IPS-15b (cell line): ENCODE results near the gene RBM42.

Experiments
- H3K27me3 ChIP-seq: one replicate; pipeline ENCODE4 v1.6.1; 2013; ENCODE audit warnings: low read length; ENCODE audit not compliant: control insufficient read depth, insufficient read depth
- H3K36me3 ChIP-seq: one replicate; pipeline ENCODE4 v1.6.1; 2013; ENCODE audit warnings: low read length; ENCODE audit not compliant: control insufficient read depth, insufficient read depth
- H3K4me1 ChIP-seq: one replicate; pipeline ENCODE4 v1.6.1; 2013; ENCODE audit warnings: mild to moderate bottlenecking, low read length; ENCODE audit not compliant: control insufficient read depth, insufficient read depth
- H3K4me3 ChIP-seq: one replicate; pipeline ENCODE4 v1.5.1; 2013; ENCODE audit warnings: low read depth, low read length
- H3K9ac ChIP-seq: one replicate; pipeline ENCODE4 v1.6.1; 2013; ENCODE audit warnings: low read depth, mild to moderate bottlenecking, low read length
- H3K9me3 ChIP-seq: one replicate; pipeline ENCODE4 v1.6.1; 2013; ENCODE audit warnings: mild to moderate bottlenecking, low read length; ENCODE audit not compliant: control insufficient read depth, insufficient read depth

Gene RBM42

DNA sequence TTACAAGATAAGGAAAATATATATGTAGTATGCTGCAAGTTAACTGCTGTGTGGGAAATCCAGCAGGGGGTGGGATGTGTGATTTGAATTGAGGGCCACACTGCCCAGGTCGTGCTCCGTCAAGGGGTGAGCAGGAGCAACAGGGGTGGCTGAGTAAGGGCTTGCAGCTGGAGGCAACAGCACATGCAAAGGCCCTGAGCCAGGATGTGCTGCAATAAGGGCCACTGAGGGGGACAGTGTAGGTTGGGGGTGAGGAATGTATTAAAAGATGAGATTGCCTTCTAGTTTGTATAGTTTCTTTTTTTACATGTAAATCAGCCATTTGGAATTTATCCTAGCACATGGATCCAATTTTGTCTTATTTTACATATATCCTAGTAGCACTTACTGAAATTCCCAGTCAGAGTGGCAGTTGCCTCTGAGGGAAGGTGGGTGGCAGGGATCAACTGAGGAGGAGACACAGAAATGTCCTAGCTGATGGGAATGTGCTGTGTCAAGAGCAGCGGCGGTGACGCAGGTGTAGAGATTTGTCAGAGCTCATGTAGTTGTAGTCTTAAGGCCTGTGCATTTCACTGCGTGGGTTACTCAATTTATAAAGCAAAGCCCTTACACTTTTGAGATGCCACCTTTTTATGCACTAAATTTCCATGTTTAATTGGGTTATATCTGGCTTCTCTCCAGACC, 5.4 kb upstream of the RBM42 start:
- Histone ChIP-seq H3K36me3 (peaks cover 9% of the 10 kb centered on the region), H3K9ac (no peak overlapping the region), H3K9me3 (no peaks in the 10 kb centered on the region)

DNA sequence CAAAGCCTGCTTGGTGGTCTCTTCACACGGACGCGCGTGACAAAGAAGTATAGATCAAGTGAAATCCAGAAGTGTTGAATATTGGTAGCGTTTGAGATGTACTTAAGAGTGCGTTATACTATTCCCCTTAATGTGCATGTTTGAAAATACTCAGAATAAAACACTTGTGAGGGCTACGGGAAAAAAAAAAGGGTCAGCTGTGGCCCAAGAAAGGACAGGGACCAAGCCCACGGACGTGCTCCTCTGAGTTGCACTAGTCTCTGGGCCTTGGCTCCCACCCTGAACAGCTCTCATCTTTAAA, 622 bp upstream of the RBM42 start:
- peak overlapping the region; percentile 80 for H3K4me3 ChIP-seq
- H3K36me3 ChIP-seq, result peaks cover 25% of the 10 kb centered on the region
- H3K9ac ChIP-seq, result peak overlapping the region; percentile 70
- no peaks in the 10 kb centered on the region for H3K4me1 ChIP-seq
- no peaks in the 10 kb centered on the region for H3K27me3 ChIP-seq
- no peaks in the 10 kb centered on the region for H3K9me3 ChIP-seq

More for the DNA sequence above, 5.4 kb upstream of the RBM42 start:
- no peaks in the 10 kb centered on the region for H3K27me3 ChIP-seq
- H3K4me3 ChIP-seq, result no peak overlapping the region
- no peaks in the 10 kb centered on the region for H3K4me1 ChIP-seq

DNA sequence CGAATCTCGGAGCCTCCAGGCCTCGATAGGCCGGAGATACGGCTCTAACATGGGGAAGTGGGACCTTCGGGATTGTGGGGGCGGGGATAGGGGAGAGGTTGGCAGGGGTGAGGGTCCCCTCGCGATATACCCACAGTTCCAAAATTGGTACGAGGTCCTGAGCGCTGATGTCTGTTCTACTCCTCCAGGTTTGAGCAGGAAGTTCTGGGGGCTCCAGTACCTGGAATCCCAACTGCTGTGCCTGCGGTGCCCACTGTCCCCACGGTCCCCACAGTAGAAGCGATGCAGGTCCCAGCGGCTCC, 447 bp downstream of the RBM42 start:
- Histone ChIP-seq H3K4me3 (peak overlapping the region; percentile 84), H3K9ac (peak overlapping the region; percentile 70), H3K4me1 (no peaks in the 10 kb centered on the region), H3K27me3 (no peaks in the 10 kb centered on the region), H3K9me3 (no peaks in the 10 kb centered on the region), H3K36me3 (peaks cover 28% of the 10 kb centered on the region)

GRCh38 chr19:35633727-35634440, 5.0 kb downstream of the RBM42 start:
- Histone ChIP-seq H3K4me3 (no peak overlapping the region), H3K9ac (no peak overlapping the region), H3K27me3 (no peaks in the 10 kb centered on the region), H3K4me1 (no peaks in the 10 kb centered on the region), H3K36me3 (peaks cover 48% of the 10 kb centered on the region), H3K9me3 (no peaks in the 10 kb centered on the region)

GRCh38 chr19:35636651-35637050, 7.8 kb downstream of the RBM42 start:
- no peak overlapping the region for H3K9ac ChIP-seq
- H3K36me3 ChIP-seq, result peaks cover 40% of the 10 kb centered on the region
- no peaks in the 10 kb centered on the region for H3K9me3 ChIP-seq
- peaks cover 4% of the 10 kb centered on the region for H3K4me1 ChIP-seq
- no peaks in the 10 kb centered on the region for H3K27me3 ChIP-seq
- no peak overlapping the region for H3K4me3 ChIP-seq

DNA sequence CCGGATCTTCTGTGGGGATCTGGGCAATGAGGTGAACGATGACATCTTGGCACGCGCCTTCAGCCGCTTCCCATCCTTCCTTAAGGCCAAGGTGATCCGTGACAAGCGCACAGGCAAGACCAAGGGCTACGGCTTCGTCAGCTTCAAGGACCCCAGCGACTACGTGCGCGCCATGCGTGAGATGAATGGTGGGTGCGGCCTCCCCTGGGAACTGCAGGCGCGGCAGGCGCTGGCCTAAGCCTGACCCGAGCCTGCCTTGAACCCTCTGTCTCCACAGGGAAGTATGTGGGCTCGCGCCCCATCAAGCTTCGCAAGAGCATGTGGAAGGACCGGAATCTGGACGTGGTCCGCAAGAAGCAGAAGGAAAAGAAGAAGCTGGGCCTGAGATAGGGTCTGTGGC, 8.3 kb downstream of the RBM42 start:
- Histone ChIP-seq H3K9me3 (no peaks in the 10 kb centered on the region), H3K4me1 (peaks cover 6% of the 10 kb centered on the region), H3K4me3 (no peak overlapping the region), H3K36me3 (peaks cover 35% of the 10 kb centered on the region), H3K9ac (no peak overlapping the region), H3K27me3 (peaks cover 2% of the 10 kb centered on the region)

DNA sequence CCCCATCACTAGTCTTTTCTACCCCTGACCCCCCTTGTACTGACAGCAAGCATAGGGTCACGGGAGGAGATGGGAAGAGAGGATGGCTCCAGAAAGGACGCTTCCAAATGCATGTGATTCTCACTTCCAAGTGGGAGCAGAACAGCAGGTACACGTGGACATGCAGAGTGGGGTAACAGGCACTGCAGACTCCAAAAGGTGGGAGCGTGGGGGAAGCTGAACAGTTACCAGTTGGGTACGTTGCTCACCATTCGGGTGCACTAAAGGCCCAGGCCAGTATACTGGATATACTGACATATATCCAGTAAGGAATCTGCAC, 10.4 kb downstream of the RBM42 start:
- Histone ChIP-seq H3K27me3 (peaks cover 9% of the 10 kb centered on the region), H3K9ac (no peak overlapping the region), H3K4me3 (no peak overlapping the region), H3K36me3 (peaks cover 20% of the 10 kb centered on the region), H3K9me3 (no peaks in the 10 kb centered on the region), H3K4me1 (peaks cover 9% of the 10 kb centered on the region)

DNA sequence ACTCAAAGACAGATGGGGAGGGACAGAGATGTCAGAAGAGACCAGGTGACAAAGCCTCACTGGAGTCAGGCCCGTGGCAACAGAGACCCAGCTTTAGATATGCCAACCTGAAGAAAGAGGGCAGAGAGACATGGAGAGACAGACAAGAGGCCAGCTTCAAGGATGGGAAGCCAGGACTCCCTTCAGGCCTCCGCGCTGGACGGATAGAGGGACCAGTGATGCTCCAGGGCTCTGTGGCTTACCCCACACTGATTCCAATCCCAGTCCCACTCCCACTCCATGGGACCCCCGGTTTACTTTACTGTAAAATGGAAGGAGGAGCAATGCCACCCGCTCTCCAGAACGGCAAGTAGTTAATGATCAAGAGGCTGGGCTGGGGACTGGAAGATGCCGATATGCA, 11.0 kb downstream of the RBM42 start:
- Histone ChIP-seq H3K36me3 (peaks cover 19% of the 10 kb centered on the region), H3K27me3 (peaks cover 9% of the 10 kb centered on the region), H3K9ac (no peak overlapping the region), H3K4me3 (no peak overlapping the region), H3K4me1 (peaks cover 9% of the 10 kb centered on the region), H3K9me3 (no peaks in the 10 kb centered on the region)

GRCh38 chr19:35641515-35642151, 12.8 kb downstream of the RBM42 start, which contains the start of gene ETV2:
Gene ETV2, plus strand, starts transcription at chr19:35641745. Its CDS starts 716 bp downstream, at chr19:35642461.
- peaks cover 15% of the 10 kb centered on the region for H3K36me3 ChIP-seq
- H3K27me3 ChIP-seq, result peaks cover 25% of the 10 kb centered on the region
- peaks cover 12% of the 10 kb centered on the region for H3K4me1 ChIP-seq
- no peaks in the 10 kb centered on the region for H3K9me3 ChIP-seq
- no peak within 1 kb of the TSS for H3K9ac ChIP-seq
- peak within 1 kb of the TSS; percentile 33 for H3K4me3 ChIP-seq

- Histone ChIP-seq H3K27me3 (peaks cover 26% of the 10 kb centered on the region), H3K9me3 (no peaks in the 10 kb centered on the region), H3K4me3 (peak overlapping the region; percentile 33), H3K4me1 (peaks cover 12% of the 10 kb centered on the region), H3K9ac (no peak overlapping the region), H3K36me3 (peaks cover 8% of the 10 kb centered on the region)
Observed at GRCh38 chr19:35642312-35642711, 13.5 kb downstream of the RBM42 start.

GRCh38 chr19:35642798-35643254, 14.0 kb downstream of the RBM42 start:
- Histone ChIP-seq H3K4me3 (peak overlapping the region; percentile 75), H3K9me3 (no peaks in the 10 kb centered on the region), H3K27me3 (peaks cover 26% of the 10 kb centered on the region), H3K36me3 (peaks cover 3% of the 10 kb centered on the region), H3K4me1 (peaks cover 12% of the 10 kb centered on the region), H3K9ac (no peak overlapping the region)
